COLO668 (cell line): ENCODE measurements around the gene RNF157.

Source experiments
- DNase-seq: peaks from one replicate; lab custom pipeline; 2025; ENCODE audit not compliant: unreplicated experiment; lab: John Stamatoyannopoulos, UW

The RNF157 gene

GRCh38 chr17:76142039-76142584 is 98.2 kb downstream of the RNF157 start:
- DNase-seq: peak; percentile 21

GRCh38 chr17:76141212-76142038 is 98.9 kb downstream of the RNF157 start, which contains the start of gene FOXJ1:
Gene FOXJ1, minus strand, starts transcription at chr17:76141245. Its CDS starts 850 bp downstream, at chr17:76140395.
- peak; percentile 93 for DNase-seq

GRCh38 chr17:76140661-76141211 is 99.6 kb downstream of the RNF157 start:
- DNase-seq: no peak

- DNase-seq: peak; percentile 91
These were observed 100.3 kb downstream of the RNF157 start for GRCh38 chr17:76139801-76140660.

- peak; percentile 26 for DNase-seq
These were observed 101.2 kb downstream of the RNF157 start for GRCh38 chr17:76138896-76139752.

- peak; percentile 83 for DNase-seq
These were observed 101.9 kb downstream of the RNF157 start for GRCh38 chr17:76138234-76138895.

- peak; percentile 37 for DNase-seq
These were observed 102.7 kb downstream of the RNF157 start for GRCh38 chr17:76137351-76138233.

- no peak for DNase-seq
These were observed 103.3 kb downstream of the RNF157 start for GRCh38 chr17:76137001-76137350.

- no peak for DNase-seq
These were observed 103.9 kb downstream of the RNF157 start for GRCh38 chr17:76136276-76137000.

DNA sequence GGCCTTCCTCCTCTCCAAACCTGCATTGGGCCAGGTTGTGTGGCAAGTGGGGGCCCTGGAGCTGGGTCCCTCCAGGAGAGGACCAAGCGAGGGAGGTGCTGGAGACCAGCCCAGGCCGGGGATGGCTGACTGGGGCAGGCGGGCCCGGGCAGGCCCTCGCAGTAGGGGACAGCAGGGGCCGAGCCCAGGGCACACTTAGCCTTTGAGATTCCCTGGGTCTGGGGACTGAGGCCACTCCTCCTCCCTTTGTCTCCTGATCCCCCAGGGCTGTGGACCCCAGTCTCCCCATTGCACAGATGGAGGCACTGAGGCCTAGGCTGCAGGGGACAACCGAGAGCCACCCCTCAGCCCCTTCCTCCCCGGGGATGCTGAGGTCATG is 104.5 kb downstream of the RNF157 start:
- DNase-seq: no peak

GRCh38 chr17:76134911-76135809 is 105.1 kb downstream of the RNF157 start:
- no peak for DNase-seq

- peak; percentile 94 for DNase-seq
These were observed 107.5 kb downstream of the RNF157 start for GRCh38 chr17:76132574-76133338.

DNA sequence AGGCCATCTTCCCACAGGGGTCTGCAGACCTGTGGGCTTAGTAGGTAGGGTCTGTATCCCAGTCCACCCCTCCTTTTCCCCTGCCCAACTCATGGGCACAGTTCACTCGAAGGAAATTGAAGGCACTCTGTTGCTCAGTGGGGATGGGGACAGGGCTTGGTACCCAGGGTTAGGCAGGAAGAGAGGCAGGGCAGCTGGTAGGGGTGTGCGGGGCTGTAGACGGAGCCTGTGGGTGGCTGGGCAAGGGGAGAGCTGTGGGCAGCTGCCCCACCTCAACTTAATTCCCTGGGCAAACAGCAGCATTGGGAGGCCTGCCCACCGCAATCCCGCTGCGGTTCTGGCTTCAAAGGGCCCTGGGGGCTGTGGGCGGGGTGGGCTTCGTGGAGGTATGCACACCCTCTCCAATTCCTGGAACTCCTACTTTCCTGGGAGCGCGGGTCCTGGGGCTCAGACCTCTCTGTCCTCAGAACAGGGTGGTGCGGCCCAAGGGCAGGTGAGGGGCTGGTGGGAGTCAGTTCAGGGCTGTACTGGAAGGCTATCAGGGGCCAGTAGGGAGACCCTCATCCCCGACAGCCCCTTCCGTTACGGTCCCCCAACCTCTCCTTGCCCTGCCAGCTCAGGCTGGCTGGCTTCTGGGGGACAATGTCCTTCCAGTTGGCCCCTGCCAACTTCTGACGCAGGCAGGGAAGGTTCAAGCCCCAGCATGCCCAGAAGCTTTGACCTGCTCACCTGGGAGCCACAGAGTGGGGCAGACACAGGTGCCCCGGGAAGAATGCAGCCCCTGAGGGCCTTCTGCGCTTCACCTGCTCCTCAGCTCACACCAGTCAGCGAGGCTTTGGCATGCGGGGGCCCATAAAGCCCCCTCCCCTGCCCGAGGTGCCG is 108.4 kb downstream of the RNF157 start:
- DNase-seq: peak; percentile 90

- DNase-seq: no peak
These were observed 109.1 kb downstream of the RNF157 start for GRCh38 chr17:76131051-76131691.

DNA sequence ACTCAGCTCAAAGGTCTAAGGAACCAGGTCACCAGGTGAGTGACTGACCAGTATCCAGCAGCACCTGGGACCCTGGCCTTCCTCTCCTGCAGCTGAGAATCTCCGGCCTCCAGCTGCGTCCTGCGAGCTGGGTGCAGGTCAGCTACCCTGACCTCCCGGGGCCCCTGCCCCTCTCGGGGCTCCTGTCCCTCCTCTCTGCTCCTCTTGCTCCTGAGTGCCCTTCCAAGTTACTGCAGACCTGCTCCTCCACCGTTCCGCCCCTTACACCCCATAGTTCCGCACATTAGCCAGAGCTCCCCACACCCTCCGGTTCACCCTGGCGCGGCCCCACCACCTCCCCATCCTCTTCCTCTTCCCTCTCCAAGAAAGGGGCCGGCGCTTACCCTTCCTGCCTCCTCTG is 109.8 kb downstream of the RNF157 start:
- DNase-seq: no peak
